ENCODE results near the gene RYR2. TPM values are rescaled to one million over a fixed set of nuclear protein-coding genes. Genes with fewer than 3 reads are reported as not detected.

The RYR2 gene
- total RNA-seq, 1 donor from 2014 or later, result 5.4 TPM

GRCh38 chr1:237250055-237250454 is 208.1 kb downstream of the RYR2 start:
- peaks cover 5% of the 10 kb centered on the region for H3K4me1 Mint-ChIP-seq (ENCODE audit: unreplicated experiment)
- peaks cover 2% of the 10 kb centered on the region for H3K27me3 Mint-ChIP-seq (ENCODE audit: unreplicated experiment)
- TF ChIP-seq CTCF (IDR thresholded peaks at IDR 0.05; ENCODE audit: unreplicated experiment), result no peak
- DNase-seq (ENCODE audit: low spot score), result no peak
- no peak overlapping the region for H3K27ac Mint-ChIP-seq (ENCODE audit: unreplicated experiment)
- no peak overlapping the region for H3K4me3 Mint-ChIP-seq (ENCODE audit: unreplicated experiment)
- H3K36me3 Mint-ChIP-seq (ENCODE audit: low read depth, unreplicated experiment), result peaks cover 2% of the 10 kb centered on the region
- no peaks in the 10 kb centered on the region for H3K9me3 Mint-ChIP-seq (ENCODE audit: unreplicated experiment)

- Mint-ChIP-seq H3K27ac (ENCODE audit: unreplicated experiment) (no peak overlapping the region), H3K4me3 (ENCODE audit: unreplicated experiment) (no peak overlapping the region), H3K4me1 (ENCODE audit: unreplicated experiment) (peaks cover 5% of the 10 kb centered on the region), H3K9me3 (ENCODE audit: unreplicated experiment) (peaks cover 6% of the 10 kb centered on the region), H3K36me3 (ENCODE audit: low read depth, unreplicated experiment) (peaks cover 7% of the 10 kb centered on the region), H3K27me3 (ENCODE audit: unreplicated experiment) (no peaks in the 10 kb centered on the region)
- no peak for DNase-seq (ENCODE audit: low spot score)
- TF ChIP-seq CTCF (IDR thresholded peaks at IDR 0.05; ENCODE audit: unreplicated experiment), result no peak
These were observed 213.1 kb downstream of the RYR2 start for GRCh38 chr1:237255071-237255470.

GRCh38 chr1:237258871-237259270 is 216.9 kb downstream of the RYR2 start:
- H3K9me3 Mint-ChIP-seq (ENCODE audit: unreplicated experiment), result peaks cover 6% of the 10 kb centered on the region
- no peak for DNase-seq (ENCODE audit: low spot score)
- peaks cover 5% of the 10 kb centered on the region for H3K4me1 Mint-ChIP-seq (ENCODE audit: unreplicated experiment)
- peaks cover 7% of the 10 kb centered on the region for H3K36me3 Mint-ChIP-seq (ENCODE audit: low read depth, unreplicated experiment)
- TF ChIP-seq CTCF (IDR thresholded peaks at IDR 0.05; ENCODE audit: unreplicated experiment), result no peak
- H3K27ac Mint-ChIP-seq (ENCODE audit: unreplicated experiment), result no peak overlapping the region
- H3K27me3 Mint-ChIP-seq (ENCODE audit: unreplicated experiment), result peaks cover 1% of the 10 kb centered on the region
- H3K4me3 Mint-ChIP-seq (ENCODE audit: unreplicated experiment), result no peak overlapping the region

GRCh38 chr1:237261198-237261597 is 219.2 kb downstream of the RYR2 start:
- TF ChIP-seq CTCF (IDR thresholded peaks at IDR 0.05; ENCODE audit: unreplicated experiment), result no peak
- Mint-ChIP-seq H3K27ac (ENCODE audit: unreplicated experiment) (no peak overlapping the region), H3K36me3 (ENCODE audit: low read depth, unreplicated experiment) (no peaks in the 10 kb centered on the region), H3K4me1 (ENCODE audit: unreplicated experiment) (peaks cover 5% of the 10 kb centered on the region), H3K27me3 (ENCODE audit: unreplicated experiment) (peaks cover 1% of the 10 kb centered on the region), H3K9me3 (ENCODE audit: unreplicated experiment) (no peaks in the 10 kb centered on the region), H3K4me3 (ENCODE audit: unreplicated experiment) (no peak overlapping the region)
- no peak for DNase-seq (ENCODE audit: low spot score)

GRCh38 chr1:237267743-237268142 is 225.8 kb downstream of the RYR2 start:
- Mint-ChIP-seq H3K9me3 (ENCODE audit: unreplicated experiment) (no peaks in the 10 kb centered on the region), H3K36me3 (ENCODE audit: low read depth, unreplicated experiment) (no peaks in the 10 kb centered on the region), H3K27me3 (ENCODE audit: unreplicated experiment) (no peaks in the 10 kb centered on the region), H3K4me1 (ENCODE audit: unreplicated experiment) (peaks cover 3% of the 10 kb centered on the region), H3K27ac (ENCODE audit: unreplicated experiment) (no peak overlapping the region), H3K4me3 (ENCODE audit: unreplicated experiment) (no peak overlapping the region)
- no peak for DNase-seq (ENCODE audit: low spot score)
- no peak for TF ChIP-seq CTCF (IDR thresholded peaks at IDR 0.05; ENCODE audit: unreplicated experiment)

Measured in endothelial cell (in vitro differentiated cells).